ENCODE measurements around the gene PRDM16. TPM values are rescaled to one million over a fixed set of nuclear protein-coding genes. Genes with fewer than 3 reads are reported as not detected.

Gene PRDM16
- total and polyA plus RNA-seq, 2 donors (not counting 1 experiment from before 2014, with no cell fraction given) = 0.03 to 0.12 TPM

DNA sequence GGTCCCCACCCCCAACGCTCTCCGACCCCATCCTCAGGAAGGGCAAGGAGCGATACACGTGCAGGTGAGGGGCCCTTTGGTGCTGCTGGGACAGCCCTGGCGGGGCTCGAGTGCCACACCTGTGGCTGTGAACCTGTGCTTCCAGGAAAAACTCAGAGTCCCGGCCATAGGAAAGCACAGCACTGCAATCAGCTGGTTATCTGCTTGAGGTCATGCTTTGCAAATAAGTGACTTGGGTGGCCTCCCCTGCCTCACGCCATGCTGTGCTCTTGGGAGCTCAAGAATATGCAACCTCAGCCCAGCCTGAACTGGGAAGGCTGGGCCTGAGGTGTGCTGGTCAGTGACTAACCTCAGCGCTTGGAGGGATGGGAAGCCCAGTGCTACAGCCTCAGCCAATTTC is 348.9 kb downstream of the PRDM16 start:
- H3K9me3 ChIP-seq (ENCODE audit: control extremely low read depth in 1 of 3, control insufficient read depth in 2 of 3, insufficient read depth in 1 of 3, low read length in 2 of 3) = peaks cover 0 to 37% (median 4%) of the 10 kb centered on the region in 3 donors
- peaks cover 0 to 3% (median 0%) of the 10 kb centered on the region in 4 experiments for H3K27me3 ChIP-seq (replicated peaks in 1 of 4; ENCODE audit: control extremely low read depth in 1 of 4, control insufficient read depth in 3 of 4, insufficient read depth in 4 of 4, low read length in 3 of 4)
- Mint-ChIP-seq H3K27me3 (peaks cover 15% of the 10 kb centered on the region), H3K4me3 (no peak overlapping the region), H3K4me1 (no peaks in the 10 kb centered on the region), H3K9me3 (ENCODE audit: insufficient read depth) (peaks cover 2% of the 10 kb centered on the region), H3K27ac (no peak overlapping the region)
- WGBS (ENCODE audit: insufficient coverage) = 98% methylated on average over 9 of the region's 9 CpGs
- H3K4me3 ChIP-seq (ENCODE audit: control extremely low read depth in 1 of 5, extremely low read depth in 1 of 5, insufficient read depth in 1 of 5, low read depth in 2 of 5, low read length in 4 of 5) = no peak overlapping the region
- ChIA-PET CTCF (no interaction called here), POLR2A (no interaction called here)
- no peak overlapping the region for H2AFZ ChIP-seq (ENCODE audit: insufficient read depth, low read depth, low read length, poor library complexity, severe bottlenecking)
- no peaks in the 10 kb centered on the region for H4K20me1 ChIP-seq (ENCODE audit: control insufficient read depth, insufficient read depth, low read length, poor library complexity, severe bottlenecking)
- ATAC-seq (ENCODE audit: low read depth) = no peak
- DNase-seq = no peak
- H3K79me2 ChIP-seq (ENCODE audit: control insufficient read depth, insufficient read depth, low read length) = no peaks in the 10 kb centered on the region
- no peak overlapping the region for H3K27ac ChIP-seq (ENCODE audit: low read length in 2 of 2)
- TF ChIP-seq, protein P1, sequence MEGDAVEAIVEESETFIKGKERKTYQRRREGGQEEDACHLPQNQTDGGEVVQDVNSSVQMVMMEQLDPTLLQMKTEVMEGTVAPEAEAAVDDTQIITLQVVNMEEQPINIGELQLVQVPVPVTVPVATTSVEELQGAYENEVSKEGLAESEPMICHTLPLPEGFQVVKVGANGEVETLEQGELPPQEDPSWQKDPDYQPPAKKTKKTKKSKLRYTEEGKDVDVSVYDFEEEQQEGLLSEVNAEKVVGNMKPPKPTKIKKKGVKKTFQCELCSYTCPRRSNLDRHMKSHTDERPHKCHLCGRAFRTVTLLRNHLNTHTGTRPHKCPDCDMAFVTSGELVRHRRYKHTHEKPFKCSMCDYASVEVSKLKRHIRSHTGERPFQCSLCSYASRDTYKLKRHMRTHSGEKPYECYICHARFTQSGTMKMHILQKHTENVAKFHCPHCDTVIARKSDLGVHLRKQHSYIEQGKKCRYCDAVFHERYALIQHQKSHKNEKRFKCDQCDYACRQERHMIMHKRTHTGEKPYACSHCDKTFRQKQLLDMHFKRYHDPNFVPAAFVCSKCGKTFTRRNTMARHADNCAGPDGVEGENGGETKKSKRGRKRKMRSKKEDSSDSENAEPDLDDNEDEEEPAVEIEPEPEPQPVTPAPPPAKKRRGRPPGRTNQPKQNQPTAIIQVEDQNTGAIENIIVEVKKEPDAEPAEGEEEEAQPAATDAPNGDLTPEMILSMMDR (IDR thresholded peaks at IDR 0.05) = no peak
- TF ChIP-seq EZH2 (IDR thresholded peaks at IDR 0.05; ENCODE audit: borderline replicate concordance, insufficient read depth, low read depth, low read length, poor library complexity, severe bottlenecking) = no peak
- H3K4me1 ChIP-seq (ENCODE audit: control insufficient read depth in 2 of 2, insufficient read depth in 2 of 2, low read length in 2 of 2) = no peaks in the 10 kb centered on the region
- no peak overlapping the region for H3K9ac ChIP-seq (ENCODE audit: low read length)
- H3K4me2 ChIP-seq (replicated peaks; ENCODE audit: low read depth, low read length, poor library complexity, severe bottlenecking) = no peak overlapping the region
- H3K36me3 ChIP-seq (replicated peaks in 1 of 2; ENCODE audit: control extremely low read depth in 1 of 2, control insufficient read depth in 1 of 2, extremely low read depth in 1 of 2, insufficient read depth in 2 of 2, low read length in 1 of 2) = no peaks in the 10 kb centered on the region
- intact Hi-C loops (cut with micrococcal nuclease) = no loop called here

- Histone ChIP-seq H3K36me3 (replicated peaks in 1 of 2; ENCODE audit: control extremely low read depth in 1 of 2, control insufficient read depth in 1 of 2, extremely low read depth in 1 of 2, insufficient read depth in 2 of 2, low read length in 1 of 2) (no peaks in the 10 kb centered on the region), H3K27ac (ENCODE audit: low read length in 2 of 2) (no peak overlapping the region), H3K4me3 (ENCODE audit: control extremely low read depth in 1 of 5, extremely low read depth in 1 of 5, insufficient read depth in 1 of 5, low read depth in 2 of 5, low read length in 4 of 5) (no peak overlapping the region), H2AFZ (ENCODE audit: insufficient read depth, low read depth, low read length, poor library complexity, severe bottlenecking) (no peak overlapping the region), H3K79me2 (ENCODE audit: control insufficient read depth, insufficient read depth, low read length) (no peaks in the 10 kb centered on the region), H3K4me2 (replicated peaks; ENCODE audit: low read depth, low read length, poor library complexity, severe bottlenecking) (no peak overlapping the region), H3K9me3 (ENCODE audit: control extremely low read depth in 1 of 3, control insufficient read depth in 2 of 3, insufficient read depth in 1 of 3, low read length in 2 of 3) (peaks cover 0 to 37% (median 4%) of the 10 kb centered on the region in 3 donors), H4K20me1 (ENCODE audit: control insufficient read depth, insufficient read depth, low read length, poor library complexity, severe bottlenecking) (no peaks in the 10 kb centered on the region), H3K27me3 (replicated peaks in 1 of 4; ENCODE audit: control extremely low read depth in 1 of 4, control insufficient read depth in 3 of 4, insufficient read depth in 4 of 4, low read length in 3 of 4) (peaks cover 0 to 3% (median 0%) of the 10 kb centered on the region in 4 experiments), H3K9ac (ENCODE audit: low read length) (no peak overlapping the region), H3K4me1 (ENCODE audit: control insufficient read depth in 2 of 2, insufficient read depth in 2 of 2, low read length in 2 of 2) (no peaks in the 10 kb centered on the region)
- TF ChIP-seq, protein P1 (IDR thresholded peaks at IDR 0.05) = no peak
- no peak for TF ChIP-seq EZH2 (IDR thresholded peaks at IDR 0.05; ENCODE audit: borderline replicate concordance, insufficient read depth, low read depth, low read length, poor library complexity, severe bottlenecking)
- Mint-ChIP-seq H3K4me1 (no peaks in the 10 kb centered on the region), H3K9me3 (ENCODE audit: insufficient read depth) (peaks cover 2% of the 10 kb centered on the region), H3K27ac (no peak overlapping the region), H3K27me3 (peaks cover 15% of the 10 kb centered on the region), H3K4me3 (no peak overlapping the region)
- CTCF ChIA-PET = no interaction called here
- ATAC-seq (ENCODE audit: low read depth) (no peak), DNase-seq (no peak)
- intact Hi-C loops (cut with micrococcal nuclease) = no loop called here
- WGBS (ENCODE audit: insufficient coverage) = 99% methylated on average over 8 of the region's 8 CpGs
- POLR2A ChIA-PET = no interaction called here
Observed at GRCh38 chr1:3418600-3418999, 349.6 kb downstream of the PRDM16 start.
